Activated naive CD8-positive, alpha-beta T cell (primary cell): ENCODE data around the gene TMEM238.

ENCODE experiments used
- H3K27ac Mint-ChIP-seq: one replicate; pipeline ENCODE4 v1.8.0; 2021; ENCODE audit warnings: mixed read lengths
- H3K27me3 Mint-ChIP-seq: one replicate; pipeline ENCODE4 v1.8.0; 2021; ENCODE audit warnings: mixed read lengths
- H3K36me3 Mint-ChIP-seq: one replicate; pipeline ENCODE4 v1.8.0; 2021; ENCODE audit warnings: mixed read lengths
- H3K4me1 Mint-ChIP-seq: one replicate; pipeline ENCODE4 v1.8.0; 2021; ENCODE audit warnings: low read depth, mixed read lengths
- H3K4me3 Mint-ChIP-seq: one replicate; pipeline ENCODE4 v1.8.0; 2021; ENCODE audit warnings: mild to moderate bottlenecking, mixed read lengths
- H3K9me3 Mint-ChIP-seq: one replicate; pipeline ENCODE4 v1.8.0; 2021; ENCODE audit warnings: low read depth, mixed read lengths

The TMEM238 gene

DNA sequence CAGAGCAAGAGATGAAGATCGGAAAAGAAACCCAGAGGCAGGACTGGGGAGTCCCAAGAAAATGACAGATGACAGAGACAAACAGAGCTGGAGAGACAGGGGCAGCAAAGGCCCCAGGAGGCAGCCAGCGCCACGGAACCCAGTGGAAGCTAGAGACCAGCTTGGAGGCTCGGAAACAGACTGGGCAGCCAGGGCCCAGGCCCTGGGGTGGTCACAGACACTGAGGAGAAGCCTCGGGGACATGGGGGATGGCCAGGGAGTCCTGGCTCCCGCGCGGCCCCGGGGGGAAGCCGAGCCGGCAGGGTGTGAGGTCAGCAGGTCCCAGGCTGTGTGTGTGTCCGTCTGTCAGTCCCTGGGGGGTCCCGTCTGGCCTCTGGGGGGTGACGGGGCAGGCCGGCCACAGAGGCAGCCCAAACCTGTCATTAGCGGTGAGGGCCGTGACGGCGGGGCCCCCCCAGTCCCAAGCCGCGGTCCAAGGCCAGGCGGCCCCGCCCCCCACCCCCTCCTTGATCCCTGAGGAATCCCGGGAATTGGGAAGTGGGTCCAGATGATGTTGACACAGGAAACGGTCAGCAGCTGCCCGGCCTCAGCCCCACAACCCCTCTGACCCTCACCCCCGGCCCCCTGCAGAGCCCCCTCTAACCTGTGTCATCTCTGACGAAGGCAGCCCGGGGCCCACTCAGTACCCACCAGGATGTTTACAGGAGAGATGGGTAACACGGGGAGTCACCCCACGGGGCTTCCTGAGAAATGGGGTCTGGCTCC lies 9.9 kb downstream of the TMEM238 start:
- no peak overlapping the region for H3K4me3 Mint-ChIP-seq

DNA sequence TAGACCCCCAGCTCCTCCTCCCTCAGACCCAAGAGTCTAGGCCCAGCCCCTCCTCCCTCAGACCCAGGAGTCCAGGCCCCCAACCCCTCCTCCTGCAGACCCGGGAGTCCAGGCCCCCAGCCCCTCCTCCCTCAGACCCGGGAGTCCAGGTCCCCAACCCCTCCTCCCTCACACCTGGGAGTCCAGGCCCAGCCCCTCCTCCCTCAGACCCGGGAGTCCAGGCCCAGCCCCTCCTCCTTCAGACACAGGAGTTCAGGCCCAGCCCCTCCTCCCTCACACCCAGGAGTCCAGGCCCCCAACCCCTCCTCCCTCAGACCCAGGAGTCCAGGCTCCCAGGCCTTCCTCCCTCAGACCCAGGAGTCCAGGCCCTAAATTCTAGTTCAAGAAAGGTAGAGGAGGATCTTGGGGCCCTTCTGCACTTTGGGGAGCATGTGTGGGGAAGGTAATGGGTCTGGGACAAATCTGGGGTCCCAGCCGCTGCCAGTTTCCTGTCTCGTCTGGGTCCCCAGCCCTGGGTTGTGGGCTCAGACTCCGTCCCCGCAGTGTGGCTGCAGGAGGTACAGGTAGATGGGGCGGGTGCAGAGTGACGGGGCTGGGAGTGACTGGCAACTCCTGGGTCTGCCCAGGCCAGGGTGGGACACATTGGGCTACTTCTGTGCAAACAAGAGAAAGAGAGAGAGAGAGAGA lies 10.6 kb downstream of the TMEM238 start:
- Mint-ChIP-seq H3K4me3 (no peak overlapping the region), H3K4me1 (peaks cover 16% of the 10 kb centered on the region), H3K27me3 (peaks cover 18% of the 10 kb centered on the region), H3K36me3 (peaks cover 2% of the 10 kb centered on the region), H3K27ac (peak overlapping the region; percentile 61), H3K9me3 (no peaks in the 10 kb centered on the region)

More for the DNA sequence above, 9.9 kb downstream of the TMEM238 start:
- peaks cover 18% of the 10 kb centered on the region for H3K27me3 Mint-ChIP-seq
- H3K36me3 Mint-ChIP-seq, result peaks cover 2% of the 10 kb centered on the region
- H3K9me3 Mint-ChIP-seq, result no peaks in the 10 kb centered on the region
- H3K27ac Mint-ChIP-seq, result peak overlapping the region; percentile 61
- peaks cover 16% of the 10 kb centered on the region for H3K4me1 Mint-ChIP-seq

DNA sequence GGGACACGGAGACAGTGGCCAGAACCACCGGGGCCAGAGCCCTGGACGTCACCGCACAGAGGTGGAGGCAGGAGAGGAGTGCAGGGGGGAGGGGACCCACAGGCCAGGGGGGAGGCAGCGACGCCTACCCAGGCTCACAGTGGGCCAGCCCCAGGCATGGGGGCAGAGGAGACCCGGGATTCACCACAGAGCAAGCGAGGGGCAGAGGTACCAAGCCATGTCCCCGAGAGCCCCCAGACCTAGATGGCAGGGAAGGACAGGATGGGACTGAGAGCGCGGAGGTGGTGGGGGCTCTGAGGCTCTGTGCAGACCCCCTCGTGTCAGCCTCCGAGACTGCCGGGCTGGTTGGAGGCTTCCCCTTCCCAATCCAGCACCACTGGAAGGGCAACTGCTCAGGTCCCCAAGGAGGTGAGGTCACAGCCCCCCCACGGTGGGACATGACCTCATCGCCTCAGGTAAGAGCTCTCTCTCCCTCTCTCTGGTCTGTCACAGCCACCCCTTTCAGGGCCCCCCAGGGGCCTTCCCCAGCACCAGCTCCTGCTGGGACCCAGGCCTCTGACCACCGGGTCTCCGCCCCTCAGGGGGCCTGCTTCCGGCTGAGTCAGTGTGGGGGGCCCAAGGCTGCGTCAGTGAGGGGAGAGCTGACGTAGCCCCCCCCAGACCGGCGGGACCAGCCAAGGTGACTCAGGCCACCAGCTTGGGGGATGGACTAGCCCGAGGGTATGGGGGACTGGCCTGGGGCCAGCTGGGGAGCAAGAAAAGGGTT lies 11.6 kb downstream of the TMEM238 start:
- H3K4me1 Mint-ChIP-seq, result peaks cover 16% of the 10 kb centered on the region
- H3K27ac Mint-ChIP-seq, result no peak overlapping the region
- H3K4me3 Mint-ChIP-seq, result peak overlapping the region; percentile 11
- H3K9me3 Mint-ChIP-seq, result no peaks in the 10 kb centered on the region
- H3K36me3 Mint-ChIP-seq, result peaks cover 2% of the 10 kb centered on the region
- peaks cover 18% of the 10 kb centered on the region for H3K27me3 Mint-ChIP-seq

DNA sequence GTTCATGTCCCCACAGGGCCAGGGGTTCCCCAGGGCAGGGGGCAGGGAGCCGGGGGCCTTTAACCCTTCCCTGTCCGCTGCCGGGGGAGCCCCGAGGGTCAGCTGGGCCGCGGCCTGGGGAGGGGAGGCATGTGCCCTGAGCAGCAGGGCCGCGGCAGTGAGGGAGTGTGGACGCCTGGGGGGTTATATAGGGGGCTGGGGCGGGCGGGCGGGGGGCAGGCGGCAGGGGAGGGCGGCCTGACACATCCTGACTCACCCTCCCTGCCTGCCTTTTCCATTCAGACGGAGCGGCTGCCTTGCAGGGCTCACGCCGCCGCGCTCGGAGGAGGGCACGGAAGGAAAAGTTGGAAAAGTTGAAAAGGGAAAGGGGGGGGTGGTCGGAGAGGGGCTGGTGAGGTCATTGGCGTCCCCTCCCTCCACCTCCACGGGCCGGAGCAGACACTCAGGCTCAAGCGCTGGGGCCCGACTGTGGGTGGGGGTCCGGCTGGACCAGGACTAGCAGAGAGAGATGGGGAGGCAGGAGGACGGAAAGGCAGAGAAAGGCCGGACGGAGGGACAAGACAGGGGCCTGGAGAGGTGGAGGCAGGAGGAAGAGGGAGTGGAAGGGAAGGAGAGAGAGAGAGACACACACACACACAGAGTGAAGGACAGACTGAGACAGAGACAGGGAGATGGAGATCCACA lies 13.6 kb downstream of the TMEM238 start, which contains the start of gene IL11:
IL11 (minus strand) TSS at position 159 of the 684 bp plus-strand sequence; CDS start at position 6, 153 bp downstream.
- peaks cover 2% of the 10 kb centered on the region for H3K36me3 Mint-ChIP-seq
- no peak within 1 kb of the TSS for H3K27ac Mint-ChIP-seq
- peaks cover 18% of the 10 kb centered on the region for H3K27me3 Mint-ChIP-seq
- H3K4me1 Mint-ChIP-seq, result peaks cover 16% of the 10 kb centered on the region
- H3K4me3 Mint-ChIP-seq, result peak within 1 kb of the TSS; percentile 79
- no peaks in the 10 kb centered on the region for H3K9me3 Mint-ChIP-seq

DNA sequence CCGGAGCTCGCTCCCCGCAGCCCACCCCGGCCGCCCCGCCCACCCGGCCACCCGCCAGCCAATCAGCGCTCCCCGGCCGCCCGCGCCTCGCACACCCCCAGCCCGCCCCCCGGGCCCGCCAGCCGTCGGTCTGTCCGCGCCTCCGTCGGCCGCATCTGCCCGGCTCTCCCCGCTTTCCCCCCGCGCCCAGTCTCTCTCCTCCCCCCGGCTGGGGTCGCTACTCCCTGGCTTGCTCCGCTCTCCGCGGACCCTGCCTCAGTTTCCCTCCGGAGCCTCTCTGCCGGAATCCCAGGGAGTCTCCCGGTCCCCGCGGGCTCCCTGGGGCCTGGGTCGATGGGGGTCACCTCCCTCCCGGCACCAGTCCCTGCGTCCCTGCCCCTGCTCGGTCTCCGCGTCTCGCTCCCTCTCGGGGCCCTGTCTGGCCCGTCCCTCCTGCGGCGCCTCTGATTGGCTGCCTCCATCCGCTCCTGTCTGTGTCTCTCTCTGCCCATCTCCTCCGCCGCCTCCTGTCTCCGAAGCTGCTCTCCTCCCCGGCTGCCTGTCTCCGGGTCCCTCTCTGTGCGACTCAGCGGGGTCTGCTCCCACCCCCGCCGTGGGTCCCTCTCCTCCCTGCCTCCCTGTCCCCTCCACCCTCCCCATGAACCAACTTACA lies 14.3 kb downstream of the TMEM238 start:
- Mint-ChIP-seq H3K27ac (no peak overlapping the region), H3K27me3 (peaks cover 18% of the 10 kb centered on the region), H3K4me1 (peaks cover 16% of the 10 kb centered on the region), H3K9me3 (no peaks in the 10 kb centered on the region), H3K4me3 (peak overlapping the region; percentile 79), H3K36me3 (peaks cover 2% of the 10 kb centered on the region)

DNA sequence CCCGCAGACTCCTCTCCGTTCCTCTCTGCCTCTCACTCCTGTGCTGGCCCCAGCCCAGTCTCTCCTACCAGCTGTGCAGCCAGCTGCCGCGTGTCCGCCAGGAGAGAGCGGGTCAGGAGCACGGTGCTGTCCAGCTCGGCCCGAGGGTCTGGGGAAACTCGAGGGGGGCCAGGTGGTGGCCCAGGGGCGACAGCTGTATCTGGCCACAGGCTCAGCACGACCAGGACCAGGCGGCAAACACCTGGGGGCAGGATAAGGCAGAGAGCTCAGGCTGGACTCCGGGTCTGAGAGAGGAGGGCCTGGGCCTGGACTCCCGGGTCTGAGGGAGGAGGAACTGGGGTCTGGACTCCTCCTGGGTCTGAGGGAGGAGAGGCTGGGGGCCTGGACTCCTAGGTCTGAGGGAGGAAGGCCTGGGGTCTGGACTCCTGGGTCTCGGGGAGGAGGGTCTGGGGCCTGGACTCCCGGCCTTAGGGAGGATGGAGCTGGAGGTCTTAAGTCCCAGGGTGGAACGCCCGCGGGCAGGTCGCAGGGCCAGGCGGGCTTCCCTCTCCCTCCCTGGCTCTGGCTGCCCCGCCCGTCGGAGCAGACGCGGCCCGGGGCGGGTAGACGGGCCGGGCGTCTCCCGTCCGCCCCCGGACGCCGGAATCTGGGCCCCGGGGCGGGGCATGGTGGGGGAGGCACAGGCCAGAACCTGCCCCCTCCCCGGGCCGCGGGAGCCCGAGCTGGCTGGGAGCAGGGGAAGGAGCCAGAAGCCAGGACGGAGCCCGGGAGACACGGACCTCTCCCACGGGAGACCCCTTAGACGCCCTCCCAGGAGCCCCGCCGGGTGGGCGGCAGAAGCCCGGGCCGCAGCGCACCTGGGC lies 15.2 kb downstream of the TMEM238 start:
- peaks cover 16% of the 10 kb centered on the region for H3K4me1 Mint-ChIP-seq
- peak overlapping the region; percentile 5 for H3K4me3 Mint-ChIP-seq
- H3K27ac Mint-ChIP-seq, result no peak overlapping the region
- peaks cover 2% of the 10 kb centered on the region for H3K36me3 Mint-ChIP-seq
- no peaks in the 10 kb centered on the region for H3K9me3 Mint-ChIP-seq
- H3K27me3 Mint-ChIP-seq, result peaks cover 18% of the 10 kb centered on the region

DNA sequence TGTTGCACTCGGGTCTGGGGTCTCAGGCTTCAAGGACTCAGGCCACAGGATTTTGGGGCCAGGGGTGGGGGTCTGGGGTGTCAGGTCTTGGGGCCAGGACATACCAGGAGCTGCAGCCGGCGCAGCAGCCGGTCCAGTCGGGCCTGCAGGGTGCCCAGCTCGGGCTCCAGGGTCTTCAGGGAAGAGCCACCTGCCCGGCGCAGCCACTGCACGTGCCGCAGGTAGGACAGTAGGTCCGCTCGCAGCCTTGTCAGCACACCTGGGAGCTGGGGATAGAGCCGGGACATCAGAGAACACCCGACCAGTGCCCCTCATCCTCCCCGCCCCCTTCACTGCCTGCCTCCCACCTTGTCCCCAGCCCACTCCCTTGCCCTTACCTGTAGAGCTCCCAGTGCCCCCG lies 16.0 kb downstream of the TMEM238 start:
- Mint-ChIP-seq H3K4me1 (peaks cover 12% of the 10 kb centered on the region), H3K4me3 (no peak overlapping the region), H3K9me3 (no peaks in the 10 kb centered on the region), H3K36me3 (peaks cover 2% of the 10 kb centered on the region), H3K27ac (no peak overlapping the region), H3K27me3 (peaks cover 14% of the 10 kb centered on the region)

DNA sequence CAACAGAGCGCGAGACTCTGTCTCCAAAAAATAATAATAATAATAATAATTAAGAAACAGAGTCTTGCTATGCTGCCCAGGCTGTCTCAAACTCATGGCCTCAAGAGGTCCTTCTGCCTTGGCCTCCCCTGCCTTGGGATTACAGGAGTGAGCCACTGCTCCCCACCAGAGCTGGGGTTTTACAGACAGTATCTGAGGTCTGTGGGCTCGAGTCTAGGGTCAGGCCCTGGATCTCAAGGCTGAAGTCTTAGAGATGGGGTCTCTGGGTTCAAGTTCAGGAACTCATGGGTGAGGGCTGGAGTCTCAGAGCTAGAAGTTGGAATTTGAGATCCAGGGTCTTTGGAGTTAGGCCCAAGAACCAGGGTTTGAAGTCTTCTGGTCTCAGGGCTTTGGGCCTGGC lies 17.3 kb downstream of the TMEM238 start:
- no peak overlapping the region for H3K27ac Mint-ChIP-seq
- H3K4me1 Mint-ChIP-seq, result peaks cover 9% of the 10 kb centered on the region
- no peak overlapping the region for H3K4me3 Mint-ChIP-seq
- H3K27me3 Mint-ChIP-seq, result peaks cover 10% of the 10 kb centered on the region
- peaks cover 2% of the 10 kb centered on the region for H3K36me3 Mint-ChIP-seq
- H3K9me3 Mint-ChIP-seq, result no peaks in the 10 kb centered on the region

DNA sequence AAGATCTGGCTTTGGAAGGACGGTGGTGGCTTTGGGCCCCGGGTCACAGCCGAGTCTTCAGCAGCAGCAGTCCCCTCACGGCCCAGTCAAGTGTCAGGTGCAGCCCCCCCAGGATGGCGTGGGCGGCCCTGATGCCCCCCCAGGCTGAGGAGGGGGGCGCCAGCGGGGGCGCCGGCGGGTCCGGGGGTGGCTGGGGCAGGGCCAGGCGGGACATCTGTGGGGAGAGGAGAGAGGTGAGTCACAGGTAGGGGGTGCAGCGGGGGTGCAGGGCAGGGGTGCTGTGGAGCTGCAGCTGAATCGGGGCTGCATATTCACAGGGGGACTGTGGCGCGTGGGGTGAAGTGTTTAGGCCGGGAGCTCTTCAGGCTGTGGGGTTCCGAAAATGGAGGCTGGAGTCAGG lies 18.1 kb downstream of the TMEM238 start:
- no peak overlapping the region for H3K4me3 Mint-ChIP-seq
- peaks cover 6% of the 10 kb centered on the region for H3K27me3 Mint-ChIP-seq
- H3K9me3 Mint-ChIP-seq, result no peaks in the 10 kb centered on the region
- H3K27ac Mint-ChIP-seq, result no peak overlapping the region
- H3K4me1 Mint-ChIP-seq, result peaks cover 9% of the 10 kb centered on the region
- peaks cover 2% of the 10 kb centered on the region for H3K36me3 Mint-ChIP-seq

DNA sequence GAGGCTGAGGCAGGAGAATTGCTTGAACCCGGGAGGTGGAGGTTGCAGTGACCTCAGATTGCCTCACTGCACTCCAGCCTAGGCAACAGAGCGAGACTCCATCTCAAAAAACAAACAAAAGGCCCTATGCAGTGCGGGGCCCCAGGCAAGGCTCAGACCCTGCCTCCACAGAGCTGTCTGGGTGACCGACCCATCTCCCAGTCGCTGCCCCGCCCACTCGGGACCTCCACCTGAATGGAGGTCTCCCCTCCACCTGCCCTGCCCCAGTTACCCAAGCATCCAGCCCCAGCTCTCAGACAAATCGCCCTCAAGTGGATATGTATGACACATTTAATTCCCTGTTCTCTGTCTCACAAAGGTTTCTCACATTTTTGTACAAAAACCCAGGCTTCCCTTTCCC lies 18.8 kb downstream of the TMEM238 start:
- Mint-ChIP-seq H3K36me3 (no peaks in the 10 kb centered on the region), H3K4me1 (peaks cover 4% of the 10 kb centered on the region), H3K9me3 (no peaks in the 10 kb centered on the region), H3K4me3 (no peak overlapping the region), H3K27me3 (peaks cover 2% of the 10 kb centered on the region), H3K27ac (no peak overlapping the region)

DNA sequence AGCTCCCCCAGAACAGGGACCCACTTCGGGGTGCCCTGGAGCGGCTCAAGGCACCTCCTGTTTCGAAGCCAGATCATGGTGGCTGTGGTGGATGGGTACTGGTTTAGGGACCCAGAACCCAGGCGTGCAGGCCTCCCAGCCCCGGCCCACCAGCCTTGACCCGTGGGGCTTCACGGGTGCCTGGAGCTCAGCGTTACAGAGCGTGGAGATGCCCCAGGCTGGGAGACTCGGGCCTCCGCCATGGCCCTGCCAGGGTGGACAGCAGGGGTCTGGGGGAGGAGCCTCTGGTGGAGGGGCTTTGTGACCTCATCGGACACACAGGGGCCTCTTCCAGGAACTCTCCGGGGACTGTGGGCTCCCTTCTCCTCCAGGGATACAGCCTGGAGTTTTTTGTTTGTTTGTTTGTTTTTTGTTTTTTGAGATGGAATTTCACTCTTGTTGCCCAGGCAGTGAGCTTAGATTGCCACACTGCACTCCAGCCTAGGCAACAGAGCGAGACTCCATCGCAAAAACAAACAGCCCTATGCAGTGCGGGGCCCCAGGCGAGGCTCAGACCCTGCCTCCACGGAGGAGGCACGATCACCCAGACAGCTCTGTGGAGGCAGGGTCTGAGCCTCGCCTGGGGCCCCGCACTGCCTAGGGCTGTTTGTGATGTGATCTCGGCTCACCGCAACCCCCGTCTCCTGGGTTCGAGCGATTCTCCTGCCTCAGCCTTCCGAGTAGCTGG lies 20.9 kb downstream of the TMEM238 start, which contains the start of gene GARIN5B:
GARIN5B (minus strand) TSS at position 271 of the 727 bp plus-strand sequence; CDS start at position 77, 194 bp downstream.
- no peak within 1 kb of the TSS for H3K4me3 Mint-ChIP-seq
- no peaks in the 10 kb centered on the region for H3K36me3 Mint-ChIP-seq
- no peak within 1 kb of the TSS for H3K27ac Mint-ChIP-seq
- no peaks in the 10 kb centered on the region for H3K27me3 Mint-ChIP-seq
- H3K4me1 Mint-ChIP-seq, result no peaks in the 10 kb centered on the region
- H3K9me3 Mint-ChIP-seq, result no peaks in the 10 kb centered on the region

DNA sequence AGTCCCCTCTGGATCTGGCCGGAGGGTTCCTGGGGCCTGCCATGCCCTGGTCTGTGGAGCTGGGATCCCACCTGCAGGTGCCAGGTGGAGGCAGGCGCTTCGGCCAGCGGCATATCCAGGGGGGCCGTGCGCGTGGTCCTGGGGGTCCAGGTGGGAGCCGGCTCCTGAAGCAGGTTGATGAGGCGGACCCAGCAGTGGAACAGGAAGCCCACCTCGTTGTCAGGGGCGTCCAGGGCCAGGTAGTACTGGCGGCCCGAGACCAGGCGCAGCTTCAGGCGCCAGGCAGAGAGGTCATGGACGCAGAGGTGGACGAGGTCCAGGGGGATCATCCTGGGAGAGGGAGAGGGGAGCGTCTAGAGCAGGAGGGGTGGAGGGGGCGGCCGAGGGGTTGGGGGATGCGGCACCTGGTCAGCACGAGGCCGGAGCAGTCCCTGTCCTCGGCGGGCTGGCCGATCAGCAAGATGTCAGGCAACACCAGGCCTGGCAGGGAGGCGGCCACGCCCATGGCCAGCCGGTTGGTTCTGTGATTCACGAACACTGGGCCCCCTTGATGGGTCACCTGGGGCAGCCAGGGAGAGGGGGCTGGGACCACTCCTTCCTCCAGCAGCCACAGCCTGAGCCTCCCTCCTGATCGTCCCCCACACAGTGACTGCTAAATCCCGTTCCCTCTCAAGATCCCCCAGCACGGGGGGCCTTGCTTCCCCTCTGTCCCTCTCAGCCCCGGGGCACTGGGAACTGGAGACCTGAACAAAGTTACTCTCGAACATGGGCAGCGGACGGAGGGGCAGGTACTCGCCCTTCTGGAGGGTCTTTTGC lies 21.7 kb downstream of the TMEM238 start:
- H3K9me3 Mint-ChIP-seq, result no peaks in the 10 kb centered on the region
- no peaks in the 10 kb centered on the region for H3K36me3 Mint-ChIP-seq
- H3K27me3 Mint-ChIP-seq, result peaks cover 2% of the 10 kb centered on the region
- no peak overlapping the region for H3K4me3 Mint-ChIP-seq
- no peak overlapping the region for H3K27ac Mint-ChIP-seq
- no peaks in the 10 kb centered on the region for H3K4me1 Mint-ChIP-seq
